Mucosa of gallbladder (tissue), 1 donor: ENCODE data around the gene PRKACG. TPM values are rescaled to one million over a fixed set of nuclear protein-coding genes. Genes with fewer than 3 reads are reported as not detected.
A peak's percentile ranks its signal among the peaks of the same experiment; 100 is the strongest.
"Not testable (repeated sequence)": the region's sequence is repeated elsewhere in the genome, so short reads cannot be mapped to it uniquely, and the experiment has no call there.

Experiments used
- DNase-seq: peaks from one replicate; pipeline ENCODE4 v3.0.0-alpha.2; 2020; ENCODE audit warnings: low spot score
- total RNA-seq: library from RNA; stranded (reverse); gene quantifications from one replicate; pipeline ENCODE4 v1.2.1, GENCODE V29; 2021
- donor health status: DM: no; HTN: no; CAD: no.

The PRKACG gene
- total RNA-seq, 1 donor from 2014 or later = not detected

DNA sequence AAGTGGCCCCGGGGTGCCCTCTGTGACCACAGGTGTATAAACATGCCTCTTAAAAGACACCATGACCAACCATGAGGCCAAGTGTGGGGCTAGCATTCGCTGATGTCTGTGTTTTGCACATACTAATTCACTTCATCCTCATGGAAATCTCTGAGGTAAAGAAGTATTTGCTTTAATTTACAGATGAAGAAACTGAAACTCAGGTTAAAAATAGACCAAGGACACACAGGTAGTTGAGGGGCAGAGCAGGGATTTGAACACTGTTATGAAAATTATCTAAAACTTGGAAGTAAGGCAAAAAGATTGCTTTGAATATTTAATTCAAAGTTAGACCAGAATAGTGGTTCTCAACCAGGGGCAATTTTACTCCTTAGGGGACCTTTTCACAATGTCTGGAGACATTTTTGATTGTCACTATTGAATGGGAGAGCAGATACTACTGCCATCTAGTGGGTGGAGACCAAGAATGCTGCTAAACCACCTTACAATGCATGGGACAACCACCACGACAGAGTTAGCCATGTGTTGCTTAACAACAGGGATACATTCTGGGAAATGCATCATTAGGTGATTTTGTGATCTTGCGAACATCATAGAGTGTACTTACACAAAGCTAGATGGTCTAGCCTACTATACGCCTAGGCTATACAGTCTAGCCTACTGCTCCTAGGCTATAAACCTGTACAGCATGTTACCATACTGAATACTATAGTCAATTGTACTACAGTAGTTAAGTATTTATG is 13.6 kb upstream of the PRKACG start:
- peak; percentile 35 for DNase-seq

DNA sequence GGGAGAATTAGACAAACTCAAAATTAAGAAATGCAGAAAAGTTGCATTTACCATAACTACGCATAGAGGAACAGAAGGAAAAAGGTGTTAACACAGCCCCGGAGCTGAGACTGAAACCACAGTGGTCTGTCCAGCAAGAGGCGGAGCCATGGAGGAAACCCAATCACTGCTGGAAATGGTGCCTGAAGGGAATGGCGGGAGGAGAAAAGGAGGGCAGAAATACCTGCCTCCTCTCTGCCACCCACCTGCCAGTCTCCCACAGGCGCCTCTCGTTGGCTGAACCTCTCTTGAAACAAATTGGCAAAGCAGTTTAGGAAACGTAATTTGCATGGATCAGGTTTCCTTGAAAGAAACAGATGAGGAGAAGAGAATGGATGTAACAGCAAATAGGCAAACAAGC is 9.7 kb upstream of the PRKACG start:
- DNase-seq = no peak

DNA sequence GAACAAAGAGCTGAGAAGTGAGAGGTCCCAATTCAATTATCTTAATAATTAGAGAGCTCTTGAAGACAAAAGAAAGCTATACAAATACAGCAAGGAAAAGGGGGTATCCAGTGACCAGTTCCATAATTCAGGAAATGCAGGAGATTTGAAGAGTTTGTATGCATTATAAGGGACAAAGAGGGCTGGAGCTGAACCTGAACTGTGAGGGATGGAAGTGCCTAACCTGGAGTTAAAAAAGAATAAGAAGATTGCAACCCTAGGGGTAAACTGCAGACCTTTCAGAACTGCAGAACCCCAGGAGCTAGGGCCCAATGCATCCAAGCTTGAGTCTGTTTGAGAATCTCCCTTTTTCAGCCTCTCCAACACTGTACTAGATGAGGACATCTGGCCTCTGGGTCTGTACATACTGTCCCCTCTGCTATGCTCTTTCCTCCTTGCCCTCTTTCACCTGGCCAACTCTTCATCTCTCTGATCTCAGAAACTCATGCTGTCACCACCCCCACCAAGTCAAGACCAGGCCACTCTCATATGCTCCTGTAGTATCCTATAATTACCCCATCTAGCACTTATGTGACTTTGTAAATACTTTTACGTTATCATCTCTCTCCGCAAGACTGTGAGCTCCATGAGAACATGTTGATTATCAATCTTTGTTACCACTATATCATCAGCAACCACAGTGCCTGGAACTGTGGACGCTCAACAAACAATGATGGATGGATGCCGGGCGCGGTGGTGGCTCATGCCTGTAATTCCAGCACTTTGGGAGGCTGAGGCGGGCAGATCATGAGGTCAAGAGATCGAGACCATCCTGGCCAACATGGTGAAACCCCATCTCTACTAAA is 6.6 kb upstream of the PRKACG start:
- DNase-seq = no peak

DNA sequence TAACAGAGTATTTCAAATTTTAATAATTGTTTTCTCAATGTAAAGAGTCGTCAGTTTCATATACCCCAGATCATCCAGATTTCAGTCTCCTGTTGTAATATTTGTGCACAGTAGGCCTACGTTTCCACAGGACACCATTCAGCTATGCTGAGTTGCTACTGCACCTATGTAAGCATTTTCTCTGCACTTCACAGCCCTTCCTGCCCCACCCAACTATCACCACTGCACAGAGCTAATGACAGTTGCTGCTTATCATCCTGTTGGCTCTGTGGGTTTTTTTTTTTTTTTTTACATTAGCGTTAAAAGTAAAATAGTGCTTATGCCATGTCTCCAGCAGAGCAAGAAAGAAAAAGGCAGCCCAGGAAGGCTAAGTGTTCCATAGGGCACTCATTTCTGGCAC is 5.9 kb upstream of the PRKACG start:
- no peak for DNase-seq

DNA sequence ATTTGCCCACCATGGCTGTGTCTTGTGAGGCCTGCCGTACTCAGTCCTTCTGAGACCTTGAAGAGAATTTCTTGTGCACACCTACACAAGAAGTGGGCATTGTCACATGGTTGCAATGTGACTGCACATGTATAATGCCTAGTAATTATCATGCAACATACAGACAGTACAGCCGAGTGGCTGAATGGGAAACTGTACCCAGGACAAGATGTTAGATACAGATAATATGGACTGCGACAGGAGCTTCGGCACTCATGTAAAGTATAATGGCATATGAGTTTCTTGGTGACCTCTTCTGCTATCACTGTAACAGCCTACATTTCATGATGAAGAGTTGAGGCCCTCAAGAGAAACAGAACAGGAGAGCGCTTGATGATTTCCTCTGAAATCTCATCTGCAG is 4.8 kb upstream of the PRKACG start:
- DNase-seq = no peak

DNA sequence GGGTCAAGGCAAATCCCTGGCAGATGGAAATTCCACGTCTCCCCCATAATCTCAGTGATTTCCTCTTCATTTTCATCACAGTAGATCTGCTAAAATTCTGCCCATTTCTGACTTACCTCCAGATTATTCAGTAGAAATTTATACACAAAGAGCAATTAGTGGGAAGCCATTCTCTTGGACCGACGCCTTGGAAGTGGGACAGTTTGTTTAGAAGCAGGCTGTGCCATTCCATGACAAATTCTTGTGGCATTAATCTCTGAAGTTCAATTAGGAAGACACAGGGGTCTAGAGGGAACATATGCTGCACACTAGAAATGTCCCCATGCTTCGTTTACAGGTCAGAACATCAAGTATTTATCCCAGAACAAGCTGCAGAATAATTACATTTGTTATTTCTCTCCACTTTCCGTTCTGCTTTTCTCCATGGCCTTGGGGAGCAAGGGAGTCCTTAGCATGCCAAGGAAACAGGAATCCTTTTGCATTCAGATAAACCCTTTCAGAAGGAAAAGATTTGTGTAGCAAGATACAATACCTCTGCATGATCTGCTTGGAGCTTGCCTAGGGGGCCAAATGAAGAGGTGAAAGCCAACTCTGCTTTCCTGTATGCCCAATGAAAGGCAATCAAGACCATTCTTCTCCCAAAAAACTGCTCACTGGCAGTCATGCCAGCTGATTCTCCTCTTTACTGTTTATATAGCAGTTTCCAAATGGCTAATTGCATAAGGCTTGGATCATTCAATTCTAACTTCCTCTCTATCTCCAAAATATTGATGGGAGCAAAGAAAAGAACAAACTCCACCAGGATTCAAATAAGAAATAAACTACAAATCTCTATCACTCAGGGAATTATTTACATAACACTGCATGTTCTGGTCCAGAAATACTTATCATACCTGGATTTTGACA is 2.5 kb upstream of the PRKACG start:
- DNase-seq = no peak

DNA sequence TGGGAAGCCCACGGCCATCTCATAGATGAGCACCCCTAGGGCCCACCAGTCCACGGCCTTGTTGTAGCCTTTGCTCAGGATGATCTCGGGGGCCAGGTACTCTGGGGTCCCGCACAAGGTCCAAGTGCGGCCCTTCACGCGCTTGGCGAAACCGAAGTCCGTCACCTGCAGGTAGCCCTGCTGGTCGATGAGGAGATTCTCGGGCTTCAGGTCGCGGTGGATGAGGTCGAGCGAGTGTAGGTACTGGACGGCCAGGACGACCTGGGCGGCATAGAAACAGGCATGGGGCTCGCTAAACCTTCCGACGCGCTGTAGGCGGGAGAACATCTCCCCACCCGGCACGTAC is 558 bp downstream of the PRKACG start:
- DNase-seq = no peak

DNA sequence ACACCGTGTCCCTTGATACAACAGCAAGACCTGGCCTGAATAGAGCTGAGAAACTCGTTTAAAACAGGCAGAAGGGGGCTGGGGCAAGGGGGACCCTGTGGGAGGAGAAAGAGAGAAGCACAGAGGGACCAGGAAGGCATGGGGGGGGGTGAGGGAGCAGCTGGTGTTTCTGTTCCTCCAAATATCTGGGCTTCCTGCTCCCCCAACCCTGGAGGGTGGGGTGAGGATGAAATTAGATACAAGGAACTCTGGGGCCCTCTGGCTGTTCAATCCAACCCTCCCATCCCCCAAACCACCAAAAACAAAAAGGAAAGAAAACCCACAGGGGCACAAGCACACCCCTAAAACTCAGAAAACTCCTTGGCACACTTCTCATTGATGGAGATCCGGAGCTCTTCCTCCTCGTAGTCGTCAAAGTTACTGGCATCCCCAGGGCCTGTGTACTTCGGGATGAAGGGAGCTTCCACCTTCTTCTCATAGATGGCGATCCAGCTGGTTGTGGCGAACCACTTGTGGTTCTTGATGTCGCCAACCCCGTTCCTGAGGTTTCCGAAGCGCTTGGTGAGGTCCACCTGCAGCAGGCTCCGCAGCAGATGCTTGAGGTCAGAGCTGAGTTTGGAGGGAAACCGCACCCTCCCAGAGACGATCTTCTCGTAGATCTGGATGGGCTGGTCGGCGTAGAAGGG is 1.1 kb downstream of the PRKACG start:
- no peak for DNase-seq

DNA sequence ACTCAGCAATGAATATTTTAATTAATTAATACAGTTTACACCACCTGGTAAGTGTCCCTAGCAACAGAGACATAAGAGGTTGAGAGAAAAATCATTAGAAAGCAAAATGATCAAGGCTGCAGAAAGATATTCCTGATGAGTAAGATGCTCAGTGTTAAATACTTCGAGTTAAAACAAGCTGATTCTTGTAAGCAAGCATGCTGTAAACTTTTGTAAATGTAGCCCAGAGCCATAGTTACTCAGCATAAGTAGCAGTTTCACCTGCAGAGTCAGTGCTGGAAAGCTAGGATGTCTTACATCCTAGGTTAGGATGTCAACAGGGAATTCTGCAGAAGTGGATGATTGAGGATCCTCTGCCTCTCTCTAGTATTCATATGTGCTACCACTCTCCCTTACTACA is 4.2 kb downstream of the PRKACG start:
- no peak for DNase-seq

DNA sequence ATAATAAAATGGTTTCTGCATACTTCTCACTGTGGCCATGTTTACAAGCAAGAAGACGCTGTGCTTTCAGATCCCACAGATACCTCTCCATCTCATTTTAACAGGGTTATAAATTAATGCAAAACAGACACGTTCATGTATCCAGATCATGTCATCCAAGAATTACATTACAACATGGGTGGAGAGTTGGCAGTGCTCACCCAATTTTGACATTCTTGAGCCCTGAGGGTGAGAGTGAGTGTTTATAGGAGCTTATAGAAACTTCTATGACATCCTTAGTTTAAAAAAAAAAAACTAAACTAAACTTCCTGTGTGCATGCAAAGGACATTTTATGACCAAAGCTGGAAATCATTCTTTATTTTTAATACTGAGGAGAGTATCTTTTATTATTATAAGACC is 9.1 kb downstream of the PRKACG start:
- no peak for DNase-seq

DNA sequence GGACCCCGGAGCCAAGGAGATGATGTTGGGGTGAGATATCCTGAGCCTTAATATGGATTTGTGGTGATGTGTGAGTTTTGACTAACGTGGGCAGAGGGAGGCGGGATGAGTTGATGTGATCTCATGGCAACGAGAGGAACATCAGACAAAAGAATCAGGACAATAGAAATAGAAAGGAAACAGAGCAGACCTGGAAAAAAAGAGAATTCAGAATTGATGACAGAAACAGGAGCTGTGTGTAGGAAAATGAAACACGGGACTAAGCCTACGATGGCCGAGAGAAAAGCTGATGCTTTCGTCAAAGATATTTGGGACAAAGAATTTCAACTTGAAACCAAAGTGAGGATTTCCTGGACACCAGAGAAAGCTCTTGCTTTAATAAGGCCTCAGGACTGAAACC is 10.9 kb downstream of the PRKACG start:
- no peak for DNase-seq

DNA sequence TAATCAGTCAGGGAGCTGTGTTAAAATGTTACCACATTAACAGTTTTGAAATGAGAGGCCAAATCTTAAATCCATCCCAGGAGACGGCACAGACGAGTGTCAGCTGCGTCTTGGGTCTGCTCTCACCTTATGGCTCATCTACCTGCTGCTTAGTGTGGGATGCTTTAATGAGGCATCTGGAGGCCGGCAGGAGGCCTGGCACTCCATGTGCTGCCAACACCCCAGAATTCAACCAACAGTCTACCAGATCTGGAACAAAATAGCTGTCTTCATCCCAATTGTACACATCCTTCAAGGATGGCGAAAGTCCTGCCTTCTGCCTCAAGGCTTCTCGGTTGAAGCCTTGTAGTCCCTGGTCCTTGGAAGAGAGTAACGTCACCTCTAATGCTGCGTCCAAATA is 12.0 kb downstream of the PRKACG start:
- DNase-seq = no peak

DNA sequence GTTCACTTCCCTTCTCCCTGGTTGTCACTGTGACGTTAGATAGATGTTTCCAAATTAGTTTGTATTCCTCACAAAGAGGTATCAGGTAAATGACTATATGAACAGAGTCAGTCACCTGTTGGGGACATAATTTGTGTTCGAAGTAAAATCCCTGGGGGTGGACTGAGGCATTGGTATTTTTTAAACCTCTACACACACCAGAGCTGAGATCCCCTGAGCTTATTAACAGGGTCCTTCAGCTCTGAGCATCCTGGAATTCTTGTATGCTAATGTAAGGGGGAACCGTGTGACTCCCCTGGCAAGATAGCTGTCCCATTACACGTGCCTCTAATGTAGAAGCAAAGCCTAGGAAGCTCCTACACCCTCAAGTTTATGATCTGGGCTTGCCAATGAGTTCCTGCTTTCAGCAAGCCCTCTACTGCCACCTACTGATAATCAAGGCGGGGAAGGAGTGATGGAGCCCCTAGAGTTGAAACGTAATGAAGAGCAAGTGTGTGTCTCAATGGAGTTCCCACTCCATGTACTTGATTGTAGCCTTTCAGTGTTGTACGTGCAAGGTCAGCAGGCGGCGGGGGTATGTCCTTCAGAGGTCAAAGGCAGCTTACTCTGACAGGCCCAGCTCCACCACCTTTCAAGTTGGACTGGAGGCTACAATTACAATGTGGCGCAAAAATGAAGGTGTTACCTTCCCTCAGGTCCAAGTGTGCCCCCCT is 14.4 kb downstream of the PRKACG start:
- DNase-seq = peak; percentile 78

DNA sequence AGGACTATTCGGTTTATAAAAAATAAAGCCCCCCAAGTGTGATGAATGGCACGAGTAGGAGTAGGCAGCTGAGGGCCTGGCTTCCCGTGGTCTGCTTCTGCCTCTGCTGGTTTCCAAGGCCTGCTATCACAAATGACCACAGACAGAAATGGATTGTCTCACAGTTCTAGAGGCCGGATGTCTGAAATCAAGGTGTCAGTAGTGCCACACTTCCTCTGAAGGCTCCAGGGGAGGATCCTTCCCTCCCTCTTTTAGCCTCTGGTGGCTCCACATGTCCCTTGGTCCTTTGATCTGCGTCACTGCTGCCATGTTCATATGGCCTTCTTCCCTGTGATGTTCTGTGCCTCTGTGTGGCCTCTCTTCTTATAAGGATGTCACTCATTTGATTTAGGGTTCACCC is 15.1 kb downstream of the PRKACG start:
- no peak for DNase-seq

DNA sequence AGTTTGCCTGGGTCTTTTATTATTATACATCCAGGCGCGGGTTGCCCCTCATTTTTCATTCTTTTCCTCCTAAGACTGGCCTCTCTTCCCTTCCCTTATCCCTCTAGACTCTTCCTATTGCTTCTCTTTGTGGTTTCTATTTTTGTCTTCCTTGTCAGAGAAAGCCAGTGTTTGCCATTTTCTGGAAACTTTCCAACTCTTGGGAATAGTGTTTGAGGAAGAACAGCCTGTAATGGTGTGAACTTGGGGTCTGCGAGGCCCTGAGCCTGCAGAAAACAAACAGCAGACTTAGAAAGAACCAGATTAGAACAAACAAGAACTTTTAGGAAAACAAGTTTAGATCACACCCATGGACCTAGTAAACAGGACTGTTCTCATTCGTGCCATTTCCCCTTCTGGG is 15.5 kb downstream of the PRKACG start:
- DNase-seq = no peak

DNA sequence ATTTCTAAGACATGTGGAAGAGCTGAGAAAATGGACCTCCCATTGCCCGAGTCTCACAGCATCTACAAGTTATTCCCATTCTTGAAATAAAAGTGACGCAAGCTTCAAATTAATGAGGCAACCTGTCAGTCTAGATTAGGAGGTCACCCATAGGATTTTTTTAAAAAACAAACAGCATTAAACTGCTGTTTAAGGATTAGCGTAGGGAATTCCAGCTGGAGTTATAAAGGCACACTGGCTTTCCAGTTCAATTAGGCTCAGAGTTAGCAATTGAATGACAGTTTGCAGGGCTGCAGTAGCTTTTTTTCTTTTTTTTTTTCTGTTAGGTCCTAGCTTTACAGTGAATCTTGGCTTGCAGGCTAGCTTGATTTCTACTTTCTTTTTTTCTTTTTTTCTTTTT is 16.2 kb downstream of the PRKACG start:
- no peak for DNase-seq

DNA sequence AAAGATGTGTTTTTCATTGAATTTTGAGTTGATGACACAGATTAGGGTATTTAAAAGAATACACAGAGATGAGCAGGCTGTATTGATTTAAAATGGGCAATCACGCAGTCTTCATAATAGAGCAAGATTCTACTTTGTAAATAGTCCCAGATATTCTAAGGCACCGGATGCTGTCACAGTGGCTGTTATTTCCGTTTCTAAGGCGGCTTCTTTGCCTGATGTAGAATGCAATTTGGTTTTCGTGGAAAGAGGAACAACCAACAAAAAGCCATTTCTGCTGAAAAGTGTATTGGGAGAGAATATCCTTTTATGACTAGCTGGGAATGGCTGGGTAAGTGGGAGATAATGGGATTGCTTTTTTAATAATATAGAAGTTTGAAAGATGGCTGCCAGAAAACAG is 17.5 kb downstream of the PRKACG start:
- no peak for DNase-seq

DNA sequence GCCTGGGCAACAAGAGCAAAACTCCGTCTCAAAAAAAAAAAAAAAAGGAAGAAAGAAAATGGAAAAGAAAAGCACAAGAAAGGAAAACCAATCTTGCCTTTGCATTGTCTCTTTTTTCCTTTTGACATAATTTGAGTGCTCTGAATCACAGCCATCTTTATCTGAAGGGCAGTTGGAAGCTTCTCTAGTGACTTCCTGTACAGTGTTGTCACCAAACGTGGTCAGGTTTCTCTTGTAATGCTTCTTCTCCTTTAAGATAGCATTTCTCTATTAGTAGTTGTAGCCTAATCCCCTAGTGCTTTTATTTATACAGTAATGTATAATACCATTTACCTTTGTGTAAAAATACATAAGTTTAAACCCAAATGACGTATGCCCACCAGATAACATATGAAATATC is 18.1 kb downstream of the PRKACG start:
- DNase-seq = no peak

DNA sequence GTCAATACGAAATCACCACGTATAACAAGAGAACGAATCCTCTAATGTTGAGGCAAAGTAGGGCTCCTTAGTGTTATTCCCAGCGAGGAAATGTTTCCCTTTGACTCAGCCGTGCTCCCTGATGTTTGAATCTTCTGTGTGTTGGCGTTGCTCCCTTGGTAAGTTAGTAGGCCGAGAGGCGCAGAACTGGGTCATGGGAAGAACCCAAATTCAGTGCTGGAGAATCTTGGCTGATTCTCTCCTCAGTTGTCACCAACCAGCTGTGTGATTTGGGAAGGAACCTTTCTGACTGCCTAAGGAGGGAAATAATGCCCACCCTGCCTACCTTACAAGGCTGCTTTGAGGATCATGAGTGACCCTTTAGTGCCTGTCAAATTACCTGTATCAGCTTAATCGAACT is 22.5 kb downstream of the PRKACG start:
- no peak for DNase-seq

DNA sequence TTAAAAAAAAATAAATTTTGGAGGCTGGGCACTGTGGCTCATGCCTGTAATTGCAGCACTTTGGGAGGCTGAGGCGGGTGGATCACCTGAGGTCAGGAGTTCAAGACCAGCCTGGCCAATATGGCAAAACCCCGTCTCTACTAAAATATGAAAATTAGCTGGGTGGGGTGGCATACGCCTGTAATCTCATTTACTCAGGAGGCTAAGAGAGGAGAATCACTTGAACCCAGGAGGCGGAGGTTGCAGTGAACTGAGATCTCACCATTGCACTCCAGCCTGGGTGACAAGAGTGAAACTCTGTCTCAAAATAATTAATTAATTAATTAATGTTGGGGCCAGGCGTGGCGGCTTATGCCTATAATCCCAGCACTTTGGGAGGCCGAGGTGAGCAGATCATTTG is 27.0 kb downstream of the PRKACG start:
- not testable (repeated sequence) for DNase-seq
